Right lobe of liver (tissue), 6 donors: Measurements from ENCODE around the gene ANTXRL. TPM values are rescaled to one million over a fixed set of nuclear protein-coding genes. Genes with fewer than 3 reads are reported as not detected.
"Not testable (repeated sequence)": the region's sequence is repeated elsewhere in the genome, so short reads cannot be mapped to it uniquely, and the experiment has no call there.

ENCODE experiments used
- ATAC-seq, 4 donors: fragments of 200-7000 bp; cut with Tn5 transposase; one replicate each; pipeline ENCODE4 v1.9.1; 2020; ENCODE audit warnings: mild to moderate bottlenecking in 4 of 4, moderate library complexity in 4 of 4
- DNase-seq, 3 donors: peaks; one replicate each; pipeline ENCODE4 v3.0.0-alpha.2; 2020
- H3K27ac ChIP-seq, 3 donors: fragments of 200-600 bp; one replicate each; pipeline ENCODE4 v1.8.0; 2022
- H3K27me3 ChIP-seq, 2 donors: fragments of 200-600 bp; one replicate each; pipeline ENCODE4 v1.8.0; 2022
- H3K36me3 ChIP-seq, 4 donors: fragments of 200-600 bp; sonication (generic) in 1 of 4; one replicate each; pipeline versions ENCODE4 v1.5.1 to v1.8.0; 2017 to 2022; ENCODE audit warnings: control low read depth in 1 of 4
- H3K4me1 ChIP-seq, 4 donors: fragments of 200-600 bp; sonication (generic) in 1 of 4; one replicate each; pipeline versions ENCODE4 v1.5.1 to v1.8.0; 2017 to 2022; ENCODE audit warnings: control low read depth in 1 of 4
- H3K4me3 ChIP-seq, 3 donors: fragments of 200-600 bp; one replicate each; pipeline ENCODE4 v1.8.0; 2022
- H3K9me3 ChIP-seq, 4 donors: fragments of 200-600 bp; sonication (generic) in 1 of 4; one replicate each; pipeline versions ENCODE4 v1.5.1 to v1.8.0; 2017 to 2022; ENCODE audit warnings: control low read depth in 1 of 4
- CTCF ChIP-seq, 4 donors: fragments of 200-600 bp in 3 of 4; fragments of 450-650 bp in 1 of 4; IDR thresholded peaks; one replicate each; pipeline versions ENCODE4 v1.5.1 to v1.8.0; 2016 to 2022; ENCODE audit warnings: antibody characterized with exemption in 4 of 4, mild to moderate bottlenecking in 2 of 4
- POLR2A ChIP-seq: fragments of 450-650 bp; IDR thresholded peaks from one replicate; pipeline ENCODE4 v1.6.1; 2017; ENCODE audit warnings: antibody characterized with exemption, mild to moderate bottlenecking
- WGBS: methylation state at CpG from one replicate; pipeline ENCODE4 v1.1.6; 2018; ENCODE audit warnings: low coverage, low lambda C conversion rate; ENCODE audit not compliant: insufficient coverage; ENCODE audit errors: missing lambda C conversion rate; 5-methylcytosine and 5-hydroxymethylcytosine counted together
- intact Hi-C, 2 donors: fragments of 100-400 bp; cut with DNase I; formaldehyde crosslinking; loops; one replicate each; pipeline versions ENCODE4 v1.11.2 to v1.14.1; 2022
- total RNA-seq, 6 experiments: library from RNA; depleted of rRNA in 2 of 6; stranded (reverse); fragments of >200 nt in 2 of 6; fragmentation: NEBNext Ultra II Directional in 3 of 6; extraction: Animal tissue kit (Norgen Biotek cat#: 25700) in 3 of 6; gene quantifications; one replicate each; pipeline versions ENCODE4 v1.1.0 to v1.2.4, GENCODE V29; 2016 to 2023
- donor health status: DM: no; HTN: yes; CAD: no.
- donor health status: DM: no; HTN: no; CAD: no.
- donor health status: DM: no; HTN: no; CAD: no.
- donor health status: DM: no; HTN: yes; CAD: no.
- donor health status: DM: no; HTN: yes; CAD: no.

Gene ANTXRL
- total RNA-seq, 6 experiments from 2014 or later = not detected

DNA sequence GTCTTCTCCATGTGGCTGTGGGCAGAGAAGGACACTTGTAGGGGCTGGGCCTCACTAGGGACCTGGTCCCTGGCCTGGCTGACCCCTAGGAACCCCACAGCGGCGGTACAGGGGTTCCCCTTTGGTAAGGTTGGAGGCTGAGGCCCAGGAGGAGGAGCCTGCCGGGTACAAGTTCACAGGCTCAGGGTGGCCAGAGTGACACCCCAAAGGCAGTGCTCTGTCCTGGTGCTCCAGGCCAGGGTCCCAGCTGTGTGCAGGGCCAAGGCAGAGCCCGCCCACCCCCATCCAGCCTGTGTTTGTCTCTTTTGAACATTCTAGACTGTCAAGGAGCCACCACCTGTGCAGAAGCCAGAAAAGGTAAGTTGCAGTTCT lies 23.3 kb downstream of the ANTXRL start:
- Histone ChIP-seq H3K27me3 (no peaks in the 10 kb centered on the region), H3K27ac (no peak overlapping the region), H3K4me1 (no peaks in the 10 kb centered on the region), H3K4me3 (no peak overlapping the region), H3K9me3 (no peaks in the 10 kb centered on the region), H3K36me3 (no peaks in the 10 kb centered on the region)
- TF ChIP-seq CTCF (IDR thresholded peaks at IDR 0.05) (no peak), POLR2A (no peak)
- DNase-seq (no peak), ATAC-seq (no peak)
- intact Hi-C loops = no loop called here
- no CpG with 5 or more reads among the region's 4 CpGs for WGBS

DNA sequence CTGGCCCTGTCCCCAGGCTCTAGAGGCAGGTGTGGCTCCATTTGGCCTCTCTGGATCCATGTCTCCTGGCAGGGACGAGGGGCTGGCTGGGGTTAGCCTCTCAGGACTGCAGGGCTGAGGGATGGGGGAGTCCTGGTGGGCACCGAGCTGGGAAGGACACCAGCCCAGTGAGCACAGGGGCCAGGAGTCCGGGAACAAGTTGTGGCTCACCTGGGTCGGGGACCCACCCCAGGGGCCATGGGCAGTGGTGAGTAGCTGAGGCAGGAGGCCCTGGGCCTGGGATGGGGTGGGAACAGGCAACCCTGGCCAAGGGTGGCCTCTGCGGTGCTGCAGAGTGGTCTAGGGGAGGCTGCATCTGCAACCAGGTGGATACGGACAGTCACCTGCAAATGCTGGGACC lies 24.1 kb downstream of the ANTXRL start:
- WGBS = 90% methylated on average over 4 of the region's 6 CpGs
- DNase-seq (peak in 1 of 3 donors; percentile 50), ATAC-seq (no peak)
- TF ChIP-seq CTCF (IDR thresholded peaks at IDR 0.05) = no peak
- no peak for TF ChIP-seq POLR2A
- H3K27me3 ChIP-seq = no peaks in the 10 kb centered on the region
- H3K4me3 ChIP-seq = no peak overlapping the region
- intact Hi-C loops = no loop called here
- H3K36me3 ChIP-seq = no peaks in the 10 kb centered on the region
- H3K9me3 ChIP-seq = no peaks in the 10 kb centered on the region
- no peaks in the 10 kb centered on the region for H3K4me1 ChIP-seq
- H3K27ac ChIP-seq = no peak overlapping the region

- TF ChIP-seq POLR2A (no peak), CTCF (IDR thresholded peaks at IDR 0.05) (no peak)
- Histone ChIP-seq H3K27ac (no peak overlapping the region), H3K4me3 (no peak overlapping the region), H3K27me3 (no peaks in the 10 kb centered on the region), H3K36me3 (no peaks in the 10 kb centered on the region), H3K4me1 (no peaks in the 10 kb centered on the region), H3K9me3 (no peaks in the 10 kb centered on the region)
- DNase-seq = no peak
- intact Hi-C loops = no loop called here
- no peak for ATAC-seq
- 95% methylated on average over 5 of the region's 7 CpGs for WGBS
Observed at GRCh38 chr10:46311501-46311951, 24.7 kb downstream of the ANTXRL start.

- H3K4me1 ChIP-seq, H3K9me3 ChIP-seq, H3K36me3 ChIP-seq, ATAC-seq, H3K4me3 ChIP-seq, H3K27me3 ChIP-seq, H3K27ac ChIP-seq, intact Hi-C loops: not testable (repeated sequence)
- WGBS = 60% methylated on average over 4 of the region's 9 CpGs
- DNase-seq = peak in 1 of 3 donors; percentile 37
Observed at GRCh38 chr10:46311961-46312431, 25.2 kb downstream of the ANTXRL start.

DNA sequence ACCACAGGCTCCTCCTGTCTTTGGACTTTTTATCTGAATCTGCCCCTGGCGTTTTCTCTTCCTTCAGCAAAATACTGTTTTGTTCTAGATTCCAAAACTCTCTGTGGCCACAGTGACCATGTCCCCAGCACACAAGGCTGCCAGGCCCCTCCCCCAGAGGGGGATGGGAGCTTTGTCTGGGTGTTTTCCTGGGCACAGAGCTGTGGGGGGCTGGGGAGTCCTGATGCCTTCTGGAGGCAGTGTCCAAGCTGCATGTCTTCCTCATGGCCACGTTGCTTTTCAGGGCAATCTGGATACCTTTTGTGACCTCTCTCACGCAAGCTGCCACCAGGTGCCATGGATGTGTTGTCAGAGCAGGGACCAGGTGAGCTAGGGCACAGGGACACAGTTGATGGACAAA lies 26.2 kb downstream of the ANTXRL start:
- Histone ChIP-seq H3K27me3 (no peaks in the 10 kb centered on the region), H3K9me3 (no peaks in the 10 kb centered on the region), H3K36me3 (no peaks in the 10 kb centered on the region), H3K4me3 (no peak overlapping the region), H3K27ac (no peak overlapping the region), H3K4me1 (no peaks in the 10 kb centered on the region)
- intact Hi-C loops = no loop called here
- DNase-seq = no peak
- 76% methylated on average over 3 of the region's 3 CpGs for WGBS
- no peak for ATAC-seq
- TF ChIP-seq CTCF (IDR thresholded peaks at IDR 0.05) = no peak
- TF ChIP-seq POLR2A = no peak
